NOMO-1 treated with dmso at 0.1 percent for 144 hours (cell line): Measurements from ENCODE around the gene ATP10A.

Experiments
- DNase-seq: peaks from one replicate; lab custom pipeline; 2025; ENCODE audit not compliant: unreplicated experiment; lab: John Stamatoyannopoulos, UW

Gene ATP10A

DNA sequence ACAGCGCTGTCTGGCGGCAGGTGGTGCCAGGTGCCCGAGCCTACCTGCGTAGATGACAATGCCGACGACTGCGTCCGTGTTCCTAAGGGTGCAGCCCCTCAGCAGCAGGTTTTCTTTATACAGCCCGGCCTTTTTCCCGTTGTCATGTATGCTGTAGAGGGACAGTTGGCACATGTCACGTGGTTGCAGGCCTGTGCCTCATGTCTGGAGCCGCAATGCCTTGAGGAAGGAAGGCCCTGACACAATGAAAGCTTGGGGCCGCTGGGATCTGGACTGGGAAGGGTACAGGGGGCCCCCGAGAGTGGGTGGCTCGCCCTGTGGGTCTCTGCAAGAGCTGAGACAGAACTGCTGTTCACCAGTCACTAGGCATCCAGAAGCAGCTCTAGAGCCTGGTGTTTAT, 136.0 kb downstream of the ATP10A start:
- DNase-seq, result no peak

GRCh38 chr15:25725758-25726157, 137.4 kb downstream of the ATP10A start:
- DNase-seq, result no peak

DNA sequence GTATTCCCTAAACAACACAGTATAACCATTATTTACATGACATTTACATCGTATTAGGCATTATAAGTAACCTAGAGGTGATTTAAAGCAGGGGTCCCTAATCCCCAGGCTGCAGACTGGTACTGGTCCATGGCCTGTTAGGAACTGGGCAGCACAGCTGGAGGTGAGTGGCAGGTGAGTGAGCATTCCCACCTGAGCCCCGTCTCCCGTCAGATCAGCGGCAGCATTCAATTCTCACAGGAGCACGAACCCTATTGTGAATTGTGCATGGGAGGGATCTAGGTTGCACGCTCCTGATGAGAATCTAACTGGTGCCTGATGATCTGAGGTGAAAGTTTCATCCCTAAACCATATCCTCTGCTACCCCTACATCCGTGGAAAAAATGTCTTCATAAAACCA, 138.2 kb downstream of the ATP10A start:
- no peak for DNase-seq

DNA sequence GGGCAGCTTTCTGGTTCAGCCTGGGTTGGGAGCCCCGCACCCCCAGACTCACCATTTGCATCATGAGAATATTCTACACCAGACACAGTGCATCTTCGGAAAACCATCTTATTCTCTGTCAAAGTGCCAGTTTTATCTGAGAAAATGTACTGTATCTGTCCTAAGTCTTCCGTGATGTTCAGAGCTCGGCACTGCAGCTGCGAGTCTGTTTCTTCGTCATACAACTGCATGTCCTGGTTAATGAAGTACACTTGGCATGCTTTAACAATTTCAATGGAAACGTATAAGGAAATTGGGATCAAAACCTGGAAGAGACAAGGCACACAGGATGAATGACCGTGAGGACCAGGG, 141.5 kb downstream of the ATP10A start:
- no peak for DNase-seq

DNA sequence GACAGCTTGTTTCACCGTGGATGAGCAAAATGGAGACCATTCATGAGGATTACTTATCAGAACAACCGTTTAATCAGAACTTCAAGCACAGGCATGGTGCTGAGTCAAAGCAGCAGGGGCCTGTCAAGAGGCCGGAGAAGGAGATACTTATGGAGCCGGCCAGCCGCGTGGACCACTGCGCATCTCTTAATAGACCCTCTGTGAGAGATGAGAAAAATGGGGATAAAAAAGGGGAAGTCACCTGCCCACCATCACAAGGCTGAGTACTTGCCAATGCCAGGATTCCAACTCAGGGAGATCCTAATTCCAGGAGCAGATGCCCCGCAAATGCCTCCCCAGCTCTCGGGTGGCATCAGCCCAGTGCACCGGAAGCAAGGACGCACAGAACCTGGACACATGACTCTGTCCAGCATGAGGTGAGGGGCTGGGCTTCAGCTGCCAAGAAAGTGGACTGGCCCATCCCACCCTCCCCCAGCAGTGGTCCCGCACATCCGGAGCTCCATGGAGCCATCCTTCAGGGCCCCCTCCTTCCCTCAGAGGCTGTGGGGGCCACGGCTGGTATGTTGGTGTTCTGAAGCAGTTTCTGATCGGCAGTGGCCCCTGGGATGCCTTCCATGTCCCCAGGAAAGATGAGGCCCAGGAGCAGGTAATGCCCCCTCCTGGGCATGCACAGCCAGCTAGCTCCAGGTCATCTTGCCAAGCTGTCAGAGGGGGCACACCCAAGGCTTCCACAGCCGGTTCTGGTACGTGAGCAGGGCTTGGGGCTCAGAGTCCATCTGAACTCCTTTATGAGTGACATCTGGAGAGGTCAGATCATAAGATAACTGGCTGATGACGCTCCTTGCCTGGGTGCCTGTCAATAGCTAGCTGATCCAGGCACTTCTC, 143.8 kb downstream of the ATP10A start:
- DNase-seq, result no peak

- no peak for DNase-seq
Measured at GRCh38 chr15:25718597-25718996, 144.5 kb downstream of the ATP10A start.

GRCh38 chr15:25718169-25718536, 145.0 kb downstream of the ATP10A start:
- no peak for DNase-seq

GRCh38 chr15:25717457-25718168, 145.5 kb downstream of the ATP10A start:
- no peak for DNase-seq

DNA sequence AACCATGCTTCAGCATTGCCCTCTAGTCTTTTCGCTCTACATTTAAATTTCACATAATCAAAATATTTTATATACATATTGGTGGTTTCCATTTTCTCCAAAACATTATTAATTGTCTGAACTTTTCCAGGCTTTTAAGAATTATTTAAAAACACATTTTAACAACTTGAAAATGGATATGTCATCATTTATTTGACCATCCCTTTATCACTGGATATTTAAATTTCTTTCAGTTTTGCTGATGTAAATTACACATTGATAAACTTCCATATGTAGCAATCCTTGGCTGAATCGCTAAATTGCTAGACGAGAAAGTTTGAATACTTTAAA, 146.0 kb downstream of the ATP10A start:
- no peak for DNase-seq

DNA sequence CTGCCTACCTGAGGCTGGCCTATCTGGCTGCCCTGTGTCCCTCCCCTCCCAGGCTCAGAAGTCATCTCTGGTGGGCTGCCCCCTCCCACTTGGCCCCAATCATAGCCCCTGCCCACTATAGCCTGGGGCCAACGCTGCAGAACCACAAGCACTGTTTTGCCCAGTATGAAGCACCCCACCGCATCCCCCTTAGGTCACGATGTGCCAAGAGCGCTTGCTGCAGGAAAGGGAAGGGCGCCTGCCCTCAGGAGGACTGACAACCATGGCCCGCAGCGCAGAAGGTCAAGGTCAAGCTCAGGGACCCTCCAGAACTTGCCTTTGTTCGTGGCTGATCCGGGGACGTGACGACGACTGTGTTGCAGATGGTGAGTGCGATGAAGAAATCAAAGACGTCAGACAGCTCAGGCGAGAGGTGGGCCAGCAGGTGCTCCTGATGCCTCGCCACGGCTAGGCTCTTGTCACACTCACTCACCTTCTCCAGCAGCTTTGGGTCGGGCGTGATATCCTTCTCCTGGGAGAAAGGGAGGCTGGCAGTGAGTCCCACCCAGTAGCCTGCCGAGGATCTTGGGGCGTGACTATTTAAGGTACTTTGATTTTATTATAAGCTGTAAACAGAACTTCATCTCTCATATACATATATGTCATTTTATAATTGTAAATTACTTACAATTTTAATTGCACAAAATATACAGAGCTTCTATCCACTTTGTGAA, 146.6 kb downstream of the ATP10A start:
- DNase-seq, result no peak

- DNase-seq, result no peak
Measured at GRCh38 chr15:25715536-25716413, 147.4 kb downstream of the ATP10A start.

GRCh38 chr15:25714538-25714840, 148.6 kb downstream of the ATP10A start:
- no peak for DNase-seq

- DNase-seq, result no peak
Measured at GRCh38 chr15:25713736-25714537, 149.2 kb downstream of the ATP10A start.

DNA sequence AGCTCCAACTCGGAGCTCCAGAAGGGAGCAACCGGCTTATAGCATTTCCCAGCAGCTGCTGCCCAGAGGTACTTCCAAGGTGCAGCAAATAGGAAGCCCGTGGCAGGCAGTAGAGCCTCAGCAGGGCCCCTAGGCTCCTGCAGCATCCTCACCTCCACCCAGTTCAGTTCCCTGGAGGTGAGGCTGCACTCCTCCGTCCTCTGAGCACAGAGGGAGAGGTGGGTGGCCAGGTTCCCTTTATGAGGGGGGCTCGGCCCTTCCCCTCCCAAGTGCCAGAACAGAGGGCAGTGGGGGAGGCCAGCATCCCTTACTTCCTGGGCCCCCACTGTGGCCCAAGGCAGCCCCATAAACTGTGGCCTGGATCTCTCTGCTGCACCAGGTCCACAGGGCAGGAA, 150.2 kb downstream of the ATP10A start:
- no peak for DNase-seq

DNA sequence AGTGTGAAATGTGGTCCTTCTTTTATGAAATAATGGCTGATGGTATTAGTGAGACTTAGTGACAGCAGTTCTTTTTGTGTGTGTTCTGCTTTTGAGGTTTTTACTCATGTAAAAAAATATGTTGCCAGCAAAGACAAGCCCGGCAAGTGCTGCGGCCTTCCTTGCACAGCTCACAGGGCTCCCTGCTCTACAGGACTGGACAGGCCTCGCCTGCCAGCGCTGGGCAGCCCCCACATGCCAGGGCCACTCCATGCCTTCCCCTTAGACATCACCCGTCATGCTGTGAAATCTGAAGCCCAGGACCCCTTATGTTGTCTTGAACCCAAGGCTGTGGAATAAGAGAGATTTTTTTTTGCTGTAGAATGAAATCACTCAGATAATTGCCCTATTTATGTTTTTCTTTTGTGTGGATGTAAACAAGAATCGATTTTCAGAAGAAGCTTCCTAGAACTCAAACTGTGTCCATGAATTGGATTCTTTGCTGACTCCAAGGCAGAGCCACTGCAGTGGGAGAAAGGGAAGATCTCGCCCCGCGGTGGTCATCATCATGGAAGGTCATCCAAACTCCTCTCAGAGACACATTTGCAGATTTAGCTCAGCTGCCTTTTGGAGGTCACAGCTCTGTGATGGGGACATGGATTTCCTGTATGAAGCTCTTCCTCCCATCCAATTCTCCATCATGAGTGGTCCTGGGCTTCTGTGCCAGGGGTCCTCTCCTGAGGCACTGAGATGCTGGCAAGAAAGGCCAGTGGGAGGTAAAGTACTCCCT, 150.8 kb downstream of the ATP10A start:
- DNase-seq, result no peak

DNA sequence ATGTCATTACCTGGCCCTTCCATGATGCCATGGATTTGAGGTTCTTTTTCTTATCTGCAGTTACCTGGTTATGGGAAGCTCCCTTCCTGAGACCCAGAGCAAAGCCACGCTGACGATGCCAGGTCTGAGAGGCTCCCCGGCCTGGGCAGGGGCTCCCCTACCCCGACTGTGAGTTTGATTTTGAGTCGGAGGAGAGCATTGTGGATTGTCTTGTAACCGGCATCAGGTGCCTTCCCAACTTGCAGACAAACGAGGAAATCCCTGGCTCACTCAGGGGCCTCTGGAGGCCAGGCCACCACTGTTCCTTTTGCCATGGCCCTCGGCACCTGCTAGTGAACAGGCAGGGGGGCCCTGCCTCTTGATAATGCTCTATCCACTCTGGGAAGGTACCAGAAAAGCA, 151.4 kb downstream of the ATP10A start:
- DNase-seq, result no peak

DNA sequence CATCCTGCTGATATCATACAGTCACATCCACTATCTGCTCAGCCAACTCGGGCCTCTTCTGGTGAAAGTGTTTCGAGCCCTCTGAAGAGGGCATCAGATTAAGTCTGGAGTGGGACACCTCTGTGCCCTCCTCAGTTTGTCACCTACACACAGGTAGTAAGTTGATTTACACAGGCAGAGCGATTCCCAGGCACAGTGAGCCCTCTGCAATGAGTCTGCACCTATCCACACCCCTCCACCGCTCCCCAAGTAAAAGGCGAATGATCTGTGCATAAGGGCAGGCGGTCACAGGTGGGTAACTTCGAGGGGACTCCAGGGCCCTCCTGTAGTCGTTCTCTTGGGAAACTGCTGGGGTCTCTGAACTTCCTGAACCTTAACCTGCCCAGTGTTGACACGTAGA, 152.0 kb downstream of the ATP10A start:
- no peak for DNase-seq

DNA sequence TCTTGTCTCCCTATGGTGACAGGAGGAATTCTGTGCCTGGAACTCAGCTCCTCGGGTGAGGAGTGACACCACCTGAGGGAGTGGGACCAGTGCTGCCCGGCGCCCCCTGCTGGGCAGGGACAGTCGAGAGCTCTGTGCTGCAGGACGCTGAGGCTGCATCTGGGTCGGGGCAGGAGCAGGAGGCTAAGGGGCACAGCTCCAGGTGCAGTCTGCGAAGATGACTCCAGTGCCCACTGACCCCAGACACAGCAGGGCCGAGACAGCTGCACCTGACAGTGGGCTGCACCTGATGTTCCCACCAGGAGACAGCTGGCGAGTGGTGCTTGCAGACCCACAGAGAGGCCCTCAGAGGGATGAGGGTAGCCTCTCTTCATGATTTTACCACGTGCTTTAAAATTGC, 152.9 kb downstream of the ATP10A start:
- no peak for DNase-seq

DNA sequence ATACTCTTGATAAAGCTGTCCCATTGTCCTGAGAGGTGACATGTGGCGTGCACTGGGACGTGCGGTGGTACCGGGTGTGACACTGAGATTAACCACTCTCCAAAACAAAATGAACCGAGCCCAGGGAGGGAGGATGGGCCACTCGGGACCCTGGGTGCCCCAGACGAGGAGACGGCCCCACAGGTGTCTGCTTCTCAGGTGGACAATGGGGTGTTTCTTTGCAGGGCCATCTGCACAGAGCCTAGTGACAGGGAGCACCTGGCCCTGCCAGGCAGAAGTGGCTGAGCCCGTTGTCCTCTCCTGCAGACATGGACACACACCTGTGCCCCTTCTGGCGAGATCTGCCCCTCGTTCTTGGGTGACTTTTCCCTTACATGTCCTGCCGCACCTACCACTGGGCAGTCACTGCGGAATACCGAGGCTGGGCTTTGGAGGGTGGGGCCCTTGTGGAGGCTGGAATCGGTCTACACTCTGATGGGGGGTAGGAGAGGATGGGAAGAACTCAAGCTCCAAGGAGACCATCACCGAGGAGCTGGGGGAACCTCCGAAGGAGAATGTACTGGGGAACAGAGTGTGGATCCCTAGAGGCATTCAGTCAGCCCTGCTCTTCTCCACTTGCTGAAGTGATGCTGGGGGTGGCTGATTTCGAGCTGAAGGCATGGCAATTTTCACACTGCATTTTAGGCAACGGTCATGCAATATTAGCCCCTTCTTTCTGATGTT, 153.5 kb downstream of the ATP10A start:
- no peak for DNase-seq
